Sigmoid colon (tissue), 7 donors: ENCODE results near the gene DLL3. TPM values are rescaled to one million over a fixed set of nuclear protein-coding genes. Genes with fewer than 3 reads are reported as not detected.

Experiments used
- DNase-seq: peaks from one replicate; pipeline ENCODE4 v3.0.0-alpha.2; 2019
- H3K27ac ChIP-seq, 4 donors: fragments of 200-600 bp; sonication (generic); one replicate each; pipeline ENCODE4 v1.5.1; 2016 to 2019; ENCODE audit warnings: mild to moderate bottlenecking in 1 of 4
- H3K27me3 ChIP-seq, 3 donors: fragments of 200-600 bp; sonication (generic); one replicate each; pipeline ENCODE4 v1.5.1; 2019; ENCODE audit warnings: mild to moderate bottlenecking in 1 of 3
- H3K36me3 ChIP-seq, 4 donors: fragments of 200-600 bp; sonication (generic); one replicate each; pipeline ENCODE4 v1.5.1; 2016 to 2019
- H3K4me1 ChIP-seq, 4 donors: fragments of 200-600 bp; sonication (generic); one replicate each; pipeline ENCODE4 v1.5.1; 2017 to 2019
- H3K4me3 ChIP-seq, 4 donors: fragments of 200-600 bp; sonication (generic); one replicate each; pipeline ENCODE4 v1.5.1; 2017 to 2019; ENCODE audit warnings: mild to moderate bottlenecking in 2 of 4, moderate library complexity in 1 of 4
- H3K9me3 ChIP-seq, 4 donors: fragments of 200-600 bp in 3 of 4; sonication (generic) in 3 of 4; one replicate each; pipeline versions ENCODE4 v1.5.1 to v1.6.1; 2013 to 2019
- CTCF ChIP-seq, 4 experiments: fragments of 450-650 bp in 3 of 4; fragments of 200-600 bp in 1 of 4; IDR thresholded peaks; one replicate each; pipeline ENCODE4 v1.5.1; 2016 to 2019; ENCODE audit warnings: antibody characterized with exemption in 4 of 4, mild to moderate bottlenecking in 3 of 4, moderate library complexity in 2 of 4
- EP300 ChIP-seq, 4 donors: sonication (generic); formaldehyde crosslinking; IDR thresholded peaks; one replicate each; pipeline ENCODE4 v1.6.1; 2017; ENCODE audit warnings: antibody characterized with exemption in 4 of 4
- POLR2A ChIP-seq, 2 donors: fragments of 450-650 bp; IDR thresholded peaks; one replicate each; pipeline ENCODE4 v1.6.1; 2016; ENCODE audit warnings: antibody characterized with exemption in 2 of 2, mild to moderate bottlenecking in 2 of 2, moderate library complexity in 2 of 2
- POLR2AphosphoS5 ChIP-seq, 4 donors: sonication (generic); formaldehyde crosslinking; IDR thresholded peaks; one replicate each; pipeline ENCODE4 v1.6.1; 2017; ENCODE audit warnings: antibody characterized with exemption in 4 of 4
- WGBS, 2 donors: extraction: QIAGEN DNeasy Blood & Tissue Kit; methylation state at CpG; one replicate each; pipeline ENCODE4 v1.1.7; 2013; 5-methylcytosine and 5-hydroxymethylcytosine counted together
- intact Hi-C: fragments of 100-400 bp; cut with DNase I; formaldehyde crosslinking; loops from one replicate; pipeline ENCODE4 v1.15.1; 2023
- polyA plus RNA-seq, 3 donors: library from polyadenylated mRNA; stranded (reverse); fragments of 200-250 nt; gene quantifications; one replicate each; pipeline ENCODE4 v1.2.3, GENCODE V29; 2013
- total RNA-seq, 4 donors: library from RNA; depleted of rRNA; stranded (reverse); fragments of >200 nt; gene quantifications; one replicate each; pipeline ENCODE4 v1.1.0, GENCODE V29; 2016
- donor health status: healthy with polysubstance abuse.
- donor health status: Bipolar disorder and iron deficiency.
- donor health status: healthy.

Gene DLL3
- total and polyA plus RNA-seq, 7 donors, result 0.17 to 0.36 TPM; not detected in 5

DNA sequence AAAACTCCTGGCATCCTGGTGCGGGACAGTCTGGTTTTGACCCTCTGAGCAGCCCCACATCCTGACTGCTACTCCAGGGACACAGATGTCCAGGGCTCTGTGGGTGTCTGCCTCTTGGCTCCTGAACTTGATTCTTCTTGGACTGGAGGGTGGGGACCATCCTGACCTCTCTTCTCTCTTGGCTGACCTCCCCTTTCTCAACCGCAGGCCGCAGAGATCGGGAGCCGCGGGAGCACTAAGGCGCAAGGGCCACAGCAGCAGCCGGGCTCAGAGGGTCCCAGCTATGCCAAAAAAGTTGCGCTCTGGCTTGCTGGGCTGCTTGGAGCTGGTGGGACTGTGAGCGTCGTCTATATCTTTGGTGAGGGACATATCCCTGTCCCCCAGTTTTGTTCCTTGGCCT is 17.1 kb upstream of the DLL3 start:
- H3K27ac ChIP-seq, result no peak overlapping the region
- intact Hi-C loops, result loop anchor here (2.0 to 5.0 kb wide), 3 partner anchors 37 to 89 kb away; partner anchors contain the start of genes EID2B, MED29, PAF1 and SUPT5H
- peaks cover 0 to 38% (median 21%) of the 10 kb centered on the region in 4 donors for H3K36me3 ChIP-seq
- no peaks in the 10 kb centered on the region for H3K9me3 ChIP-seq
- no peak for DNase-seq
- peak overlapping the region; percentile 81 to 96 (median 93) for H3K4me3 ChIP-seq
- H3K27me3 ChIP-seq, result no peaks in the 10 kb centered on the region
- 71 to 78% methylated on average over 11 of the region's 11 CpGs for WGBS, 2 donors
- peaks cover 0 to 21% (median 19%) of the 10 kb centered on the region in 4 donors for H3K4me1 ChIP-seq
- no peak for TF ChIP-seq CTCF (IDR thresholded peaks at IDR 0.05)
- no peak for TF ChIP-seq POLR2A (IDR thresholded peaks at IDR 0.05)
- TF ChIP-seq POLR2AphosphoS5 (IDR thresholded peaks at IDR 0.05), result no peak
- TF ChIP-seq EP300 (IDR thresholded peaks at IDR 0.05), result no peak

DNA sequence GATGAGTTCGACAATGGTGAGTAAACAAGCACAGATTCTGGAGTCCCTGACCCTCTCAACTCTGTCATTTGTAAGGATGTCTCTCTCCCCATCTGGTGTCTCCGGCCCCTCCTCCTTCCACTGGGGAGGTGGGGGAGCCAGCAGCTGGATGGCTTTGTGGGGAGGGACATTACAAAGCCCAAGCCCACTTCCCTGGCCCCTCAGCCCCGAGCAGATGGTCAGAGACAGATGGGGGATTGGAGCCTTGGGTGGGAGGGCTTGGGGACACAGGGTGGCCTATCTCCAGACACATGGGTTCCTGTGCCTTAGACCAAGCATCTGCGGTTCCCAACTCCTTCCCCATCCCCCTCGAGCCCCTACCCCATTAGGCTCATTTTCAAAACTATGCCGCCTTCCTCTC is 15.6 kb upstream of the DLL3 start:
- DNase-seq, result no peak
- no peak overlapping the region for H3K27ac ChIP-seq
- peaks cover 3 to 52% (median 26%) of the 10 kb centered on the region in 4 donors for H3K36me3 ChIP-seq
- H3K9me3 ChIP-seq, result no peaks in the 10 kb centered on the region
- TF ChIP-seq POLR2AphosphoS5 (IDR thresholded peaks at IDR 0.05), result no peak
- no peak for TF ChIP-seq CTCF (IDR thresholded peaks at IDR 0.05)
- no peak for TF ChIP-seq POLR2A (IDR thresholded peaks at IDR 0.05)
- TF ChIP-seq EP300 (IDR thresholded peaks at IDR 0.05), result no peak
- H3K27me3 ChIP-seq, result no peaks in the 10 kb centered on the region
- peaks cover 0 to 21% (median 19%) of the 10 kb centered on the region in 4 donors for H3K4me1 ChIP-seq
- 75 to 84% methylated on average over 6 of the region's 6 CpGs for WGBS, 2 donors
- intact Hi-C loops, result loop anchor here (5.0 kb wide), 1 partner anchor 91 kb away; the partner anchor contains the start of genes MED29 and PAF1
- H3K4me3 ChIP-seq, result no peak overlapping the region

- H3K36me3 ChIP-seq, result peaks cover 20 to 68% (median 49%) of the 10 kb centered on the region in 4 donors
- no peak overlapping the region for H3K27ac ChIP-seq
- no peak overlapping the region for H3K4me3 ChIP-seq
- intact Hi-C loops, result no loop called here
- no peak for TF ChIP-seq CTCF (IDR thresholded peaks at IDR 0.05)
- TF ChIP-seq POLR2A (IDR thresholded peaks at IDR 0.05), result no peak
- no peak for TF ChIP-seq EP300 (IDR thresholded peaks at IDR 0.05)
- no peak for TF ChIP-seq POLR2AphosphoS5 (IDR thresholded peaks at IDR 0.05)
- H3K9me3 ChIP-seq, result no peaks in the 10 kb centered on the region
- no peaks in the 10 kb centered on the region for H3K4me1 ChIP-seq
- 65 to 84% methylated on average over 10 of the region's 10 CpGs for WGBS, 2 donors
- DNase-seq, result no peak
- no peaks in the 10 kb centered on the region for H3K27me3 ChIP-seq
Measured at GRCh38 chr19:39489756-39490155, 9.0 kb upstream of the DLL3 start.

DNA sequence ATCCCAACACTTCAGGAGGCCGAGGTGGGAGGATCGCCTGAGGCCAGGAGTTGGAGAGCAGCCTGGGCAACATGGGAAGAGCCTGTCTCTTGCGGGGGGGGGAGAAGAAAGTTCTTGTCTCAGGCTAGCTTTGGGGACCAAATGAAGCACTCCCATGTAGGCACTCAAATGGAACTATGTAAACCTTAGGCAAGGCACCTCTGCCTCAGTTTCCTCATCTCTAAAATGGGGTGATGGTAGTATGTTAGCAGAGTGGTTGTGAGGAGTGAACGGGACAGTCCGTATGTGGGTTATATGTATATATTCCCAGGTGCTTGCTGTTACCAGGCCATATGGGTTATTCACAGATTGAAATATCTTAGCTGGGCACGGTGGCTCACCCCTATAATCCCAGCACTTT is 6.5 kb upstream of the DLL3 start:
- Histone ChIP-seq H3K4me3 (no peak overlapping the region), H3K9me3 (no peaks in the 10 kb centered on the region), H3K27ac (no peak overlapping the region), H3K27me3 (peaks cover 0 to 15% (median 13%) of the 10 kb centered on the region in 3 donors), H3K36me3 (peaks cover 20 to 43% (median 33%) of the 10 kb centered on the region in 4 donors), H3K4me1 (no peaks in the 10 kb centered on the region)
- DNase-seq, result no peak
- intact Hi-C loops, result no loop called here
- 94 to 95% methylated on average over 6 of the region's 6 CpGs for WGBS, 2 donors
- TF ChIP-seq POLR2A (IDR thresholded peaks at IDR 0.05) (no peak), POLR2AphosphoS5 (IDR thresholded peaks at IDR 0.05) (no peak), CTCF (IDR thresholded peaks at IDR 0.05) (no peak), EP300 (IDR thresholded peaks at IDR 0.05) (no peak)

DNA sequence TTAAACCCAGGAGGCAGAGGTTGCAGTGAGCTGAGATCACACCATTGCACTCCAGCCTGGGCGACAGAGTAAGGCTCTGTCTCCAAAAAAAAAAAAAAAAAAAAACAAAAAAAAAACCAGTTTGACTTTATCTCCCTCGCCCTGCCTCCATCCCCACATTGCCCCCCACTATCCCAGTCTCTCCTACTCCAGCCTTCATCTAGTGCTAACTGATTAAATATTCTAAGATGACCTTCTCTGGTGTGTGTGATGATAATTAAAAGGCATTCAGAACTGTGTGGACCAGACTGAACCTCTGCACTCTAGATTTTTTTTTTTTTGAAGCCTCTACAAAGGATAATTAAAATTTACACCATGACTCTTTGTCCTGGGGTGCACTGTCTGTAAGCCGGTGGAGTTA is 6.0 kb upstream of the DLL3 start:
- 83 to 87% methylated on average over 3 of the region's 3 CpGs for WGBS, 2 donors
- H3K27me3 ChIP-seq, result peaks cover 0 to 20% (median 18%) of the 10 kb centered on the region in 3 donors
- intact Hi-C loops, result no loop called here
- DNase-seq, result no peak
- H3K27ac ChIP-seq, result no peak overlapping the region
- H3K4me3 ChIP-seq, result no peak overlapping the region
- no peaks in the 10 kb centered on the region for H3K9me3 ChIP-seq
- peaks cover 0 to 4% (median 2%) of the 10 kb centered on the region in 4 donors for H3K4me1 ChIP-seq
- peaks cover 20 to 38% (median 30%) of the 10 kb centered on the region in 4 donors for H3K36me3 ChIP-seq
- TF ChIP-seq CTCF (IDR thresholded peaks at IDR 0.05) (no peak), POLR2A (IDR thresholded peaks at IDR 0.05) (no peak), POLR2AphosphoS5 (IDR thresholded peaks at IDR 0.05) (no peak), EP300 (IDR thresholded peaks at IDR 0.05) (no peak)
